ENCODE results near the gene PES1.

DNA sequence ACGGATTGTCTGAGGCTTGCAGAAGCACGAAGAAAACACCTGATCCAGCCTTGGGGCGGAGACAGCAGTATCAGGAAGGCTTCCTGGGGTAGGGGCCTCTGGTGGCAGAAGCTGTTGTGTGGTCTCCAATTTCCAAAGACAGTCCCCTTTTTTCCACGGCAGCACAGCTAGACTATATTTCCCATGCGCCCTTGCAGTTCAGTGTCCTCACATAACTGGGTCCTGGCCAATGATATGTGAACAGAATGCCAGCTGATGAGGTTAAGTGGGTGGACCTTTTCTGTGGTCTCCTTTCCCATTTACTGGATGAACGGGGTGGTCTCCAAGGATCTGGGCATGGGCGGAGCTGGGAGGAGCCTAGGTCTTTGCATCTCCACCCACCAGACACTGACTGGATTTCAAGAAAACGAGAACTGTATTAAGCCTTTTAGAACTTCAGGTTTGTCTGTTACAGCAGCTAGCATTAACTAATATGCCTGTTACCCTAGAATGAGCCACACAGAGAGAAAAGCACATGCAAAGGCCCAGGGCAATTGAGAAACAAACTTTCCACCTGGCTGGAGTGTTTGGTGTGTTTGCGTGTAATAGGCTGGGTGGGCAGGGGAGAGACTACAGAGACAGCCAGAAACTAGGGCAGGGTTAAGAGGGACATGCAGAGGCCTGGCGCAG lies 23.4 kb downstream of the PES1 start:
- TF ChIP-seq, protein P1, sequence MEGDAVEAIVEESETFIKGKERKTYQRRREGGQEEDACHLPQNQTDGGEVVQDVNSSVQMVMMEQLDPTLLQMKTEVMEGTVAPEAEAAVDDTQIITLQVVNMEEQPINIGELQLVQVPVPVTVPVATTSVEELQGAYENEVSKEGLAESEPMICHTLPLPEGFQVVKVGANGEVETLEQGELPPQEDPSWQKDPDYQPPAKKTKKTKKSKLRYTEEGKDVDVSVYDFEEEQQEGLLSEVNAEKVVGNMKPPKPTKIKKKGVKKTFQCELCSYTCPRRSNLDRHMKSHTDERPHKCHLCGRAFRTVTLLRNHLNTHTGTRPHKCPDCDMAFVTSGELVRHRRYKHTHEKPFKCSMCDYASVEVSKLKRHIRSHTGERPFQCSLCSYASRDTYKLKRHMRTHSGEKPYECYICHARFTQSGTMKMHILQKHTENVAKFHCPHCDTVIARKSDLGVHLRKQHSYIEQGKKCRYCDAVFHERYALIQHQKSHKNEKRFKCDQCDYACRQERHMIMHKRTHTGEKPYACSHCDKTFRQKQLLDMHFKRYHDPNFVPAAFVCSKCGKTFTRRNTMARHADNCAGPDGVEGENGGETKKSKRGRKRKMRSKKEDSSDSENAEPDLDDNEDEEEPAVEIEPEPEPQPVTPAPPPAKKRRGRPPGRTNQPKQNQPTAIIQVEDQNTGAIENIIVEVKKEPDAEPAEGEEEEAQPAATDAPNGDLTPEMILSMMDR (IDR thresholded peaks at IDR 0.05): no peak
- TF ChIP-seq POLR2A (IDR thresholded peaks at IDR 0.05): no peak
